Stimulated activated CD4-positive, alpha-beta T cell treated with anti-CD3 and anti-CD28 coated beads, Interleukin-1b, Interleukin-23, amount 100 ng/mL, for 1 hour (primary cell): Measurements from ENCODE around the gene SYNGR3.
"Not testable (repeated sequence)": the region's sequence is repeated elsewhere in the genome, so short reads cannot be mapped to it uniquely, and the experiment has no call there.

ENCODE experiments used
- DNase-seq, 2 donors: peaks; one replicate each; pipeline ENCODE4 v3.0.0-alpha.2; 2020; ENCODE audit warnings: low read depth in 2 of 2

SYNGR3 gene

DNA sequence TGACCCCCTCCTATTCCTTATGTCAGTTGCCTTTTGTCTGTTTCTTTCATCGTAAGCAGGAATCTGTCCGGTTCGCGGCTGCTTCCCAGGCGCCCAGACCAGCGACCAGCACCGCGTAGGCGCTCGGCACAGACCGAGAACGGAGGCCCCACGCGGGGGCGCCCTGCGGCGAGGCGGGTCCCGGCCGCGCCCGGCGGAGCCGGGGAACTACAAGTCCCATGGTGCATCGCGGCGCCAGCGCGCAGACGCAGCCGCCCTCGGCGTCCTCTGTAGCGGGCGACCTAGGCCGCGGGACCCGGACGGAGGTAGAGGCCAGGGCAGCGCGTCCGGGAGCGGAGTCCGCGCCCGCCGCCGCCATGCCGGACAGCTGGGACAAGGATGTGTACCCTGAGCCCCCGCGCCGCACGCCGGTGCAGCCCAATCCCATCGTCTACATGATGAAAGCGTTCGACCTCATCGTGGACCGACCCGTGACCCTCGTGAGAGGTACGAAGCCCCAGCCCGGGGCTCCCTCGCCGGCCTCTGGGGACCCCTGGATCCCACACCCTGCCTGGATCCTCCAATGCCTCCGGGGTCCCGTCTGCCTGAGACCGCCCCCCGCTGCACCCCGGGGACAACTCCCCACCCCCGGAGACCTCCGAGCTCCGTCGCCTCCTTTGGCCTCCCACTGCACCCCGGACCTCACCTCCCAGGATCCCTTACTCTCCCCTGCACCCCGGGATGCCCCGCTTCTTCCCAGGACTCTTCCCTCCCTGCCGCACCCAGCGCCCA, 30.3 kb upstream of the SYNGR3 start, which contains the start of gene NDUFB10:
TSS of gene NDUFB10 (plus strand) at position 270 of the 771 bp plus-strand sequence. CDS start at position 357, 87 bp downstream.
- DNase-seq: peak; percentile 73 to 89

DNA sequence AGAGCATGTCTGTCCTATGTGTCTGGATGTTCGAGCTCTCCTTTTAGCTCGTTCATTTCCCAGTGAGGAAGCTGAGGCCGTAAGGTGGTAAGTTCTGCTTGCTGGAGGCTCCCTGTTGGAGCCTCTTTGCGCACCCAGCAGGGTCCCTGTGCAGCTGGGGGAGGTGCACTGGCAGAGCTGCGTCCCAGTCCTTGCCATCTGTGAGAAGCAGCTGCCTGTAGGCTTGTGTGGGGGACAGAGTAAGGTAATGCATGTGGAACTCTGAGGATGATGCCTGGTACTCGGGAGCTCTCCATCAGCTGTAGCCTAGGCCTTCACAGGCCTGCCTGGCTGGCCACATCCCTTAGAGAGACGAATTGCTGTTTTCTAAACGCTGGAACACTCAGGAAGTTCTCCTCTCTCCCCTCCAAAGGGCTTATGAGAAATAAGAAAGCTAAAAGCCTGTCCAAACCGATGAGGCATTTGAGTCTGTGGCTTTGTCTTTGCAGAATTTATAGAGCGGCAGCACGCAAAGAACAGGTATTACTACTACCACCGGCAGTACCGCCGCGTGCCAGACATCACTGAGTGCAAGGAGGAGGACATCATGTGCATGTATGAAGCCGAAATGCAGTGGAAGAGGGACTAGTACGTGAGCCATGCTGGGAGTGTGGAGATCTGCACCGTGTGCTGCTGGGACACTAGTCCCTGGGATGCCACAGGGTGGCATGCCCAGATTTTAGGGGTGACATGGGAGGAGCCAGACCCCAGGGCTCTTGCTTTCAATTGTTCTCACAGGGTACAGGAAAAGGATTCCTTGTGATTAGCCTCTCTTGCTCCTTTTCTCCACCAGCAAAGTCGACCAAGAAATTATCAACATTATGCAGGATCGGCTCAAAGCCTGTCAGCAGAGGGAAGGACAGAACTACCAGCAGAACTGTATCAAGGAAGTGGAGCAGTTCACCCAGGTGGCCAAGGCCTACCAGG, 28.8 kb upstream of the SYNGR3 start:
- DNase-seq: no peak

DNA sequence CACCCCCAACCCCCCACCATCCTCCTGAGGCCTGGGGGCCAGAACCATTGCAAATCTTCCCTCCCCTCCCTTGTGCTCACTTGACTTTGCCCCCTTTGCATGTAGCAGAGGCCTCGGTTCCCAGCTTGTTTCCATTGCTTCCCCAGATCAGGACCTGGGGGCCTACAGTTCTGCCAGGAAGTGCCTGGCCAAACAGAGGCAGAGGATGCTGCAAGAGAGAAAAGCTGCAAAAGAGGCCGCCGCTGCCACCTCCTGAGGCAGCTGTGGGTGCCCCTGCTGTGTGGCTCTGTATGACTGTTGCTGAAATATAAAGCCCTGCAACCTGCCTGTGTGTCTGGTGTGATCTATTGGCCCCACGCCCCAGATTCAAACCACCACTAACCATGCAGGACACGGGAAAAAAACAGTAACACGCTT, 28.1 kb upstream of the SYNGR3 start:
- DNase-seq: no peak

DNA sequence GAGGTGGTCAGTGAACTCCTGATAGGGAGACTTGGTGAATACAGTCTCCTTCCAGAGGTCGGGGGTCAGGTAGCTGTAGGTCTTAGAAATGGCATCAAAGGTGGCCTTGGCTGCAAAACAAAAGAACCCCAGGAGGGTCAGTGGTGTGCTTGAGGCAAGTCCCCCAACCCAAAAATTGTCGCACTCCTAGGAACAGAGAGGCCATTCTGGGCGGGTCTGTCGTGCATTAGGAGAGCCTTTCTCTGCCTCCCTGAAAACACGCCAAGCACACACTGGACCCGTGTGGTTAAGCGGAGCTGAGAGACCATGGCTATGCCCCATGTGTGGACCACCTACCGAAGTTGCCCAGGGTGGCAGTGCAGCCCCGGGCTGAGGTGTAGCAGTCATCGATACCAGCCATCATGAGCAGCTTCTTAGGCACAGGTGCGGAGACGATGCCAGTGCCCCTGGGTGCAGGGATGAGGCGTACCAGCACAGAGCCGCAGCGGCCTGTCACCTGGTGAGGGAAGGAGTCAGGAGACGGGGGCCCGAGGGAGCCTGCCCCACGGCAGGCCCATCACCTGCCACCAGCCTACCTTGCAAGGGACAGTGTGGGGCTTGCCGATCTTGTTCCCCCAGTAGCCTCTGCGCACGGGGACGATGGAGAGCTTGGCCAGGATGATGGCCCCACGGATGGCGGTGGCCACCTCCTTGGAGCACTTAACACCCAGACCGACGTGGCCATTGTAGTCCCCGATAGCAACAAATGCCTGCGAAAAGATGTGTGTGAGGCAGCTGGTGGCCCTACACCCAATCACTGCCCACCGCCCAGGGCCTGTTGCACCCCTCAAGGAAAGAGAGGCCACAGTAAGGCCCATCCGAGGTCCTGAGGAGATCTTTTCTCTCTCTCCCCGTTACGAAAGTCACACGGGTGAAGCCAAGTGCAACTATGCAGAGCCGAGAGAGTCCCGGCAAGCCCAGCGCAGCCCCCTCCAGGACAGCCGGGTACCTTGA, 27.3 kb upstream of the SYNGR3 start:
- not testable (repeated sequence) for DNase-seq

DNA sequence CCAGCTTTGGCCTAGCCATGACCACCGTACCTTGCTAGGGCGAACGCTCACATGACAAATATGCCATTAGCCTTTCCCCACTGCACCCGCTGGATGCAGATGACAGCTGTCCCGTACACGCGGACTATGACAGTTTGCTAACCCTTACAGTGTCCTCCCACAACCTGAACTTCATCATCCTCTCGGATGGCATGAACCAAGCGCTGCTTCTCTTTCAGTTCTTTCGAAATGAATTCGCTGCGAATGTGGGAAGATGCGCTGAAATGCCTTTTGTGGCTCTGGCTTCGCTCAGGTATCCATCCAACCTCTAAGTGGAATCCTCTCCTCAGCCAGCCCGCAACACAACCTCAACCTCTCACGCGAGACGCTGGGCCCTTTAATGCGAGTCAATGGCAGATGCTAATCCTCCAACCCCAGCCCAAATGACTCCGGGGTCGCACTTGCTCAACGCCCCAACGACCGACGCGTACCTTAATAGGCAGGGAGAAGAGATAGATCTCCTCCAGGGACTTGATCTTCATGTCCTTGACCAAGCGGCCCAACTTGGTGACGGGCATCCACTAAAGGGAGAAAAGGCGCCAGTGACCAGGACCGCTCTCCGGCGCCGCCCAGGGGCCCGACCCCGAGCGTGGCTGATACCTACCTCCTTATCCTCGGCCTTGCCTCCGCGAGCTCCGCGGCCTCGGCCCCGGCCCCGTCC, 25.8 kb upstream of the SYNGR3 start:
- no peak for DNase-seq

DNA sequence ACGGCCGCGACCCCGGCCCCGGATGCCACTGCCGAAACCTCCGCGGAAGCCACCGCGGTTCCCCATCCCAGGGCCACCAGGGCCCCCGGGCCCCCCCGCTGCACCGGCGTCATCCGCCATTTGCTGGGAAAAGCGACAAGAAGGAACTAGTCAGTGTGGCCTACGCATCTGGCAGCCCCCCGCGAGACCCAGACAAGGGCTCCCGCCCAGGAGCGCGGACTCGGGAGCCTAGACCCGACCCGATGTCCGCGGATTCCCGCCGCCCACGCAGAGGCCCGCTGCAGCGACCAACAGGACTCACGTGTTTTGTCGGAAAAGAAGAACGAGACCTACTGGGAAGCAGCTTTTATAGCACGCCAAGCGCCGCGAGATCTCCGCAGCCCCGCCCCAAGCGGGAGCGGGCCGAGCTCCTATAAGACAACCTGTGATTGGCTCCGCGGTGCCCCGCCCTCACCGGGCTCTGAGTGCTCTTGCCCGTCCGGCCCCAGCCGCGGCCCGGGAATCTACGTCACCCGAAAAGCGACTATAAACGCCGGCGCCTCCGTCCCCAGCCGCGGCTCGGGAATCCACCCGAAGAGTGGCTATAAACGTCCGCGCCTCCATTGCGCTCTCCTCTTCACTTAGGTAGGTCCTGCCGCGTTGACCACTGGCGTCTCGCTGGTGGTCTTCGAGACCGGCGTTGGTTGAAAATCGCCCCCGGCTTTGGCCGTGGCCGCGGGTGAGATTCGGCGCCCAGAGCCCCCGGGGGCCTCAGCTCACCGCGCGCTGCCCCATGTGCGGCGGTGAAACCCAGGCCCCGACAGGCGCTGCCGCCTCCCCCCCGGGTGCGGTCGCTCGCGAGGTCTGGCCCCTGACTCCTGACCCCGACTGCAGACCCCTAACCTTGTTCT, 25.0 kb upstream of the SYNGR3 start, which contains the start of gene RPS2:
TSS of gene RPS2 (minus strand) at position 321 of the 890 bp plus-strand sequence. CDS start at position 120, 201 bp downstream.
- DNase-seq: peak; percentile 92 to 99

DNA sequence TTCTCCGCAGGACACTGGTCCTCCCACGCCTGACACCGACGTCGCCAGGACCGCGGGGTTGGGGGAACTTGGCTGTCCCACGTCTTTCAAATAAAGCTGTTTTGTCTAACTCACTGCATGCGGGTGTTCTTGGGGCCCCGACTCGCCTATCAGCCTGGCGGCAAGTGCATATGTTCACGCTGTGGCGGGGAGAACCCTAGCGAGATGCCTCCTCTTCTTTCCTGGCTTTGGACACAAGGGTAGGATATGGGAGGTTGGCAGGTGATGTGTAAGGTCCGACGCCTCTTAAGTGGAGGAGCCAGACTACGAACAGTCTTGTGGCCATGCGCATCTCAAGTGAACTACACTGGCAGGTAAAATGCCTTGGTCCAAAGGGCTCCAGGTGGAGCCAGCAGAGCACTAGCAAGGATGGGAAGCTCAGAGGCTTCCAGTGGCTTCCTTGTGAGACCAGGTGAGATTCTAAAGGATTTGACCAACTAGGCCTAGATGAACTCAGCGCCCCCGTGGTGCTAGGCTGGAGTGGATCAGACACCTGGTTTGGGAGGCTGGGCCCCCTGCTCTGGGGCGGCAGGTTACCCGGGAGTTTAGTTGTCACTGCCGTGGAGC, 24.3 kb upstream of the SYNGR3 start:
- no peak for DNase-seq

DNA sequence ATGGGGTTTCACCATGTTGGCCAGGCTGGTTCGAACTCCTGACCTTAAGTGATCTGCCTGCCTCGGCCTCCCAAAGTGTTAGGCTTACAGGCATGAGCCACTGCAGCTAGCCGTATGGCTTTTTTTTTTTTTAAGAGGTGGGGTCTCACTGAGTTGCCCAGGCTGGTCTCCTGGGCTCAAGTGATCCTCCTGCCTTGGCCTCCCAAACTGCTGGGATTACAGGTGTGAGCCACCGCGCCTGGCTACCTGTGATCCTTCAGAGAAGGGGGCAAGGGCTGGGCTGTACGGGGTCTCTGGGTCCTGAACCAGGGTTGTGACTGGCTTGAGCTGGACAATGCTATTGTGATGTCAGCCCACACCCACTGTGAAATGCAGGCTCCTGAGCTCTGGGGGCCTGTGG, 23.3 kb upstream of the SYNGR3 start, which contains the start of gene RNF151:
TSS of gene RNF151 (plus strand) at position 397 of the 400 bp plus-strand sequence. CDS start 26 bp downstream, outside the sequence.
- DNase-seq: no peak

DNA sequence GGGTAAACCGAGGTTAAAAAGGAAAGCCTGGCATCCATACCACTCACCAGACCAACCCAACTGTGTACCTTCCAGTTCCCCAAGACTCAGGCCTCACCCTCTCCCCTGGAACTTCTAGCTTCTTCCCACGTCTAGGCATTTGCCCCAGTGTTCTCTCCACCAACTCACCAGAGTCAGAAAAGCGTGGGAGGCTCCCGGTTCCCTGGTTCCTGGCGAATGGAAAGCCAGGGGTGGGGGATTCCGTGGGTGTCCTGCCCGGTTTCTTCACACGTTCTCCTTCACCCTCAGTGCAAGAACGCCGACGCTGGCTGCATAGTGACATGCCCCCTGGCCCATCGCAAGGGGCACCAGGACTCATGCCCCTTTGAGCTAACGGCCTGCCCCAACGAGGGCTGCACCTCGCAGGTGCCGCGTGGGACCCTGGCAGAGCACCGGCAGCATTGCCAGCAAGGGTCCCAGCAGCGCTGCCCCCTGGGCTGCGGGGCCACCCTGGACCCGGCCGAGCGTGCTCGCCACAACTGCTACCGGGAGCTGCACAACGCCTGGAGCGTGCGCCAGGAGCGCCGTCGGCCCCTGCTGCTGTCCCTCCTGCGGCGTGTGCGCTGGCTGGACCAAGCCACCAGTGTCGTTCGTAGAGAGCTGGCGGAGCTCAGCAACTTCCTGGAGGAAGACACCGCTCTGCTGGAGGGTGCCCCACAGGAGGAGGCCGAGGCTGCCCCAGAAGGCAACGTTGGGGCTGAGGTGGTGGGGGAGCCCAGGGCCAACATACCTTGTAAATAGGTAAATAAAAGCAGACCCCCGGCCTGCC, 21.4 kb upstream of the SYNGR3 start:
- no peak for DNase-seq

DNA sequence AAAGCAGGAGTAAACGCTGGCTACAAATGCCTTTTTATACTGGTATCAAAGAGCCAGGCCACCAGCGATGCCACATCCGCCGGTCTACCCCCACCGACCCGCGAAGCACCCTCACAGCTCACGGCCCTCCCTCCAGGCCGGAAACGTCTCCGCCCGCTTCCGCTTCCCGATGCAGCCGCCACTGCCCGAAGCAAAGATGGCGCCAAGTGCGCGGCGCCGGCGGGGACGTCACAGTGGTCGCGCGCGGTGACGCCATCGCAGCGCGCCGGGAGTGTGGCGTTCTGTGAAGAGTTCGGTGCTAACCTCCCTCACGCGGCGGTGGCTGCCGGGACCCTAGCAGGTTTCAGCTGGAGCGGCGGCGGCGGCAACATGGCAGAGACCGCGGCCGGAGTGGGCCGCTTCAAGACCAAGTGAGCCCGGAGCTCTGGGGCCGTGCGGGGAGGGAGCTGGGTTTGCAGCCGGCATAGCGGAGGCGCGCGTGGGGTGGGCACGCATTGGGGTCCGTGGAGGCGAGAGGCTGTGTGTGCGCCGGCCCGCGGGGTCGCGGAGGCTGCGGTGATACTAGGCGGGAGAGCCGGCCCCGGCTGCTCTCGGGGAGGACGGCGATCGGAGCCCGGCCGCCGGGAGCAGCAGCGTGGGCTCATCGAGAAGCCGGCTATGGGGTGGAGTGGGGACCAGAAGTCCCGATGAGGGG, 17.8 kb upstream of the SYNGR3 start, which contains the start of gene TBL3:
TSS of gene TBL3 (plus strand) at position 258 of the 694 bp plus-strand sequence. CDS start at position 370, 112 bp downstream.
- DNase-seq: peak; percentile 88 to 93

DNA sequence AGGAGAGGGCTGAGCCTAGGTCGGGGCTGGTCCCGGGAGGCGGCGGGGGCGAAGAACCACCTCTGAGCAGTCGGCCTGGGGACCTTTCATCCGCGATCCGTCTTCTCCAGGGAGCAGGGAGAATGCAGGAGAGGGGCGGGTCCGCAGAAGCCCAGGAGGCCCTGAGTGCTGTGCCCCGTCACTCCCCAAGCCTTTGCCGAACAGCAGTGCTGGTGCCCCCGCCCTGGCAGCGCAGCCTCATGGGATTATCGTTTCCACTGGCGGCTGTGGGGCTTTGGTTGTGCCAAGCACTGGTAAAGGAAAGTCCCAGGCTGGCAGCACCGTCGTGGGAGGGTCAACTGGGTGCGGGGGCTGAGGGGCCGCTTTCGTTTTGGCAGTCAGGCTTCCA, 17.3 kb upstream of the SYNGR3 start:
- no peak for DNase-seq

DNA sequence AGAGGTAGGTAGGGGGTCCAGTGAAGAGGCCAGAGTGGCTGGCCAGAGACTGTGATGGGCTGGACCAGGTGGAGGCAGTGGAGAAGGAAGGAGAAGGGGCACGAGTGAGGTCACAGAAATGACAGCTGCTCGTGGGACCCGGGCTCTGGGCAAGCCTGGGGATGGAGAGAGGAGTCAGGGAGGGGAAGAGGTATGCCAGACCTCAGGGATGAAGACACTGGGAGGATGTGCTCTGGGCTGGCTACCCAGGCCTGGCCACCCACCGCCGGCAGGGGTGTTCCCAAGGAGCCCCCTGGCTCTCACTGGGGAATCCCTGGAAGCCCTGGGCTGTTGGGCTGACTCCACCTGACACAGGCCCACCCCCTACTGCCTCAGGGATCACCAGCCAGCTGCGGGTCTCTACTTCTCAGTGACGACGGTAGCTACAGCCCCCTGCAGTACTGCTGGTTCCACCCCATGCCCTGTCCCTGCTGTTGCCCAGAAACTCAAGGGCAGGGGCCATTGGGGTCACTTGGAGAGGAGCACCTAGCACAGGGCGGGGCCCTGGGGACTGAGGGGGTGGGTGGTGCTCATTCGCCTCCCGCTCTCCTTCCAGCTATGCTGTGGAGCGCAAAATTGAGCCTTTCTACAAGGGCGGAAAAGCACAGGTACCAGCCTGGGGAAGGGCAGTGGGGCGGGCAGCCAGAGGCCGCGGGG, 16.2 kb upstream of the SYNGR3 start:
- DNase-seq: no peak

DNA sequence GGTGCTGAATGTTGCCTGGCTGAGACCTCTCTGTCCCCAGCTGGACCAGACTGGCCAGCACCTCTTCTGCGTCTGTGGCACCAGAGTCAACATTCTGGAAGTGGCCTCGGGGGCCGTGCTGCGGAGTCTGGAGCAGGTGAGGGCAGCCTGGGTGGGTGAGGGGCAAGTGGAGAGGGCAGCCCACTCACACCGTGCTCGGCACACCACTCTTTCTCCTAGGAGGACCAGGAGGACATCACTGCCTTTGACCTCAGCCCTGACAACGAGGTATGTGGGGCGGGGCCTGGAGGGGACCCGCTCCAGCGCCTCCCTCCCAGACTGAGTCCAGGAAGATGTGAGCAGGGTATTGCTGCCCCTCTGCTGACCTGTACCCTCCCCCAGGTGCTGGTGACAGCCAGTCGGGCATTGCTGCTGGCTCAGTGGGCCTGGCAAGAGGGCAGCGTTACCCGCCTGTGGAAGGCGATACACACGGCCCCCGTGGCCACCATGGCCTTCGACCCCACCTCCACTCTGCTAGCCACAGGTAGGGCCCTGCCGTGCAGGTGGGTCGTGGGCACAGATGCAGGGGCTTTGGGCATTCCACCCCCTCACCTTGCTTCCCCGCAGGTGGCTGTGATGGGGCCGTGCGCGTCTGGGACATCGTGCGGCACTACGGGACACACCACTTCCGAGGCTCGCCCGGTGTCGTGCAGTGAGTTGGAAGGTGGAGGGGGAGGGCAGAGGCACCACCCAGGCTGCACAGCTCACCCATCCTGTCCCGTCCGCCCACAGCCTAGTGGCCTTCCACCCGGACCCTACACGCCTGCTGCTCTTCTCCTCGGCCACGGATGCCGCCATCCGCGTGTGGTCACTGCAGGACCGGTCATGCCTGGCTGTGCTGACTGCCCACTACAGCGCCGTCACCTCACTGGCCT, 15.4 kb upstream of the SYNGR3 start:
- no peak for DNase-seq

DNA sequence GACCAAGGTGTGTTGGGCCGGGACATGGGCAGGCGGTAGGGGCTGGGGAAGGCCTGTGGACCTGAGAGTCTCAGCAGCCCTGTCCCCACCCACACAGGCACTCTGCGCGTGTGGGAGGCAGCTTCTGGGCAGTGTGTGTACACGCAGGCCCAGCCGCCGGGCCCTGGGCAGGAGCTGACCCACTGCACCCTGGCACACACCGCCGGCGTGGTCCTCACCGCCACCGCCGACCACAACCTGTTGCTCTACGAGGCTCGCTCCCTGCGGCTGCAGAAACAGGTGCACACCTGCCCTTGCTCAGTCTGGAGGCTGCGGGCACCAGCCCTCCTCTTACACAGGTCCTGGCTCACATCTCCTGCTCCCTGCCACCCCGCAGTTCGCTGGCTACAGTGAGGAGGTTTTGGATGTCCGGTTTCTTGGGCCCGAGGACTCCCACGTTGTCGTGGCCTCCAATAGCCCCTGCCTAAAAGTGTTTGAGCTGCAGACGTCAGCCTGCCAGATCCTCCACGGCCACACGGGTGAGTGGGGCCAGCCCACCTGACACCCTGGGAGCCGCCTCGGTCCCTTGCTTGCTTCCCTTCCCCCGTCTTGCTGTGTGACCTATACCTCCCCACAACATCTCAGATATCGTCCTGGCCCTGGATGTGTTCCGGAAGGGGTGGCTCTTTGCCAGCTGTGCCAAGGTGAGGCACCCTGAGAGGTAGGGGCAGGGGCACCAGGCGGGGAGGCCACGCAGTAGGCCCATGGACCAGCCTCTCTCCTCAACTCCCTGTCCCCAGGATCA, 14.1 kb upstream of the SYNGR3 start:
- no peak for DNase-seq

DNA sequence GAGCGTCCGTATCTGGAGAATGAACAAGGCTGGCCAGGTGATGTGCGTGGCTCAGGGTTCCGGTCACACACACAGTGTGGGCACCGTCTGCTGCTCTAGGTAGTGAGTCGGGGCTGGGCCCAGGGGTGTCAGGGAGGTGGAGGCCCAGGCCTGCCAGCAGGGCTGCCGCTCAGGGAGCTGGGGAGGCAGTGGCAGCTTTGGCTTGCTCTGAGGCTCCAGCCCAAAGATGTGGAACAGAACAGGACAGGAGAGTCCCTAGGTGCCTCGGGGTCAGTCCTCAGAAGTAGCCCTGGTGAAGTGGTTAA, 13.6 kb upstream of the SYNGR3 start:
- no peak for DNase-seq
